Gastroesophageal sphincter (tissue), 4 donors: ENCODE results near the gene TRERF1. TPM values are rescaled to one million over a fixed set of nuclear protein-coding genes. Genes with fewer than 3 reads are reported as not detected.
"Not testable (repeated sequence)": the region's sequence is repeated elsewhere in the genome, so short reads cannot be mapped to it uniquely, and the experiment has no call there.

Experiments
- ATAC-seq: fragments of 150-250 bp; one replicate; pipeline ENCODE4 v1.9.1; 2016; ENCODE audit warnings: mild to moderate bottlenecking, moderate library complexity
- H3K27ac ChIP-seq, 4 donors: fragments of 200-600 bp; sonication (generic) in 3 of 4; 1 replicate in 3 of 4; 2 replicates in 1 of 4; pipeline ENCODE4 v1.5.1; 2016 to 2019
- H3K27me3 ChIP-seq: fragments of 200-600 bp; sonication (generic); one replicate; pipeline ENCODE4 v1.5.1; 2019
- H3K36me3 ChIP-seq, 2 donors: fragments of 200-600 bp; sonication (generic); one replicate each; pipeline ENCODE4 v1.5.1; 2019; ENCODE audit warnings: control low read depth in 1 of 2
- H3K4me1 ChIP-seq, 3 donors: fragments of 200-600 bp; sonication (generic); 1 replicate in 2 of 3; 2 replicates in 1 of 3; pipeline ENCODE4 v1.5.1; 2016 to 2019; ENCODE audit warnings: control low read depth in 2 of 3
- H3K4me3 ChIP-seq, 2 donors: fragments of 200-600 bp; sonication (generic); one replicate each; pipeline ENCODE4 v1.5.1; 2019; ENCODE audit warnings: mild to moderate bottlenecking in 1 of 2, moderate library complexity in 1 of 2
- H3K9me3 ChIP-seq, 3 donors: fragments of 200-600 bp; sonication (generic); one replicate each; pipeline ENCODE4 v1.5.1; 2017 to 2019; ENCODE audit warnings: control low read depth in 2 of 3
- CTCF ChIP-seq, 4 experiments: fragments of 200-600 bp in 2 of 4; fragments of 450-650 bp in 2 of 4; sonication (generic) in 1 of 4; IDR thresholded peaks; one replicate each; pipeline ENCODE4 v1.5.1; 2017 to 2019; ENCODE audit warnings: antibody characterized with exemption in 4 of 4, mild to moderate bottlenecking in 2 of 4, moderate library complexity in 2 of 4
- EP300 ChIP-seq: sonication (generic); formaldehyde crosslinking; IDR thresholded peaks from one replicate; pipeline ENCODE4 v1.6.1; 2017; ENCODE audit warnings: antibody characterized with exemption, mild to moderate bottlenecking
- POLR2A ChIP-seq, 2 donors: fragments of 450-650 bp; IDR thresholded peaks; one replicate each; pipeline ENCODE4 v1.6.1; 2017; ENCODE audit warnings: antibody characterized with exemption in 2 of 2, mild to moderate bottlenecking in 2 of 2, moderate library complexity in 1 of 2
- POLR2AphosphoS5 ChIP-seq: sonication (generic); formaldehyde crosslinking; IDR thresholded peaks from one replicate; pipeline ENCODE4 v1.6.1; 2017; ENCODE audit warnings: antibody characterized with exemption
- WGBS, 2 donors: methylation state at CpG; one replicate each; pipeline ENCODE4 v1.1.5; 2018; ENCODE audit warnings: low coverage in 1 of 2; 5-methylcytosine and 5-hydroxymethylcytosine counted together
- total RNA-seq, 4 donors: library from RNA; depleted of rRNA; stranded (reverse); fragments of >200 nt; gene quantifications; one replicate each; pipeline ENCODE4 v1.1.0, GENCODE V29; 2016

TRERF1 gene
- total RNA-seq, 4 donors from 2014 or later = 3.2 to 7.4 (median 5.4) TPM

GRCh38 chr6:42197555-42198362, 254.0 kb downstream of the TRERF1 start:
- Histone ChIP-seq H3K27me3 (no peaks in the 10 kb centered on the region), H3K4me3 (no peak overlapping the region), H3K4me1 (peaks cover 0 to 20% (median 4%) of the 10 kb centered on the region in 3 donors), H3K36me3 (peaks cover 0 to 11% of the 10 kb centered on the region in 2 donors), H3K9me3 (no peaks in the 10 kb centered on the region), H3K27ac (no peak overlapping the region)
- WGBS, 2 donors = 62 to 64% methylated on average over 12 to 13 of the region's 13 CpGs
- TF ChIP-seq POLR2AphosphoS5 (no peak), EP300 (no peak), CTCF (IDR thresholded peaks at IDR 0.05) (no peak), POLR2A (IDR thresholded peaks at IDR 0.05) (no peak)
- ATAC-seq = no peak

- 75 to 80% methylated on average over 1 to 4 of the region's 4 CpGs for WGBS, 2 donors
- Histone ChIP-seq H3K27me3 (no peaks in the 10 kb centered on the region), H3K27ac (no peak overlapping the region), H3K9me3 (no peaks in the 10 kb centered on the region), H3K36me3 (no peaks in the 10 kb centered on the region), H3K4me1 (peaks cover 0 to 9% (median 3%) of the 10 kb centered on the region in 3 donors), H3K4me3 (no peak overlapping the region)
- ATAC-seq = no peak
- TF ChIP-seq CTCF (IDR thresholded peaks at IDR 0.05) (no peak), EP300 (no peak), POLR2A (IDR thresholded peaks at IDR 0.05) (no peak), POLR2AphosphoS5 (no peak)
These were observed 256.3 kb downstream of the TRERF1 start for GRCh38 chr6:42195415-42195814.

- no peaks in the 10 kb centered on the region for H3K4me1 ChIP-seq
- TF ChIP-seq EP300 = no peak
- no peak for TF ChIP-seq CTCF (IDR thresholded peaks at IDR 0.05)
- no peak for TF ChIP-seq POLR2AphosphoS5
- TF ChIP-seq POLR2A (IDR thresholded peaks at IDR 0.05) = no peak
- H3K4me3 ChIP-seq = no peak overlapping the region
- H3K27me3 ChIP-seq = no peaks in the 10 kb centered on the region
- ATAC-seq = no peak
- no peaks in the 10 kb centered on the region for H3K9me3 ChIP-seq
- peaks cover 0 to 4% of the 10 kb centered on the region in 2 donors for H3K36me3 ChIP-seq
- H3K27ac ChIP-seq = no peak overlapping the region
- 88 to 93% methylated on average over 2 to 5 of the region's 5 CpGs for WGBS, 2 donors
These were observed 257.7 kb downstream of the TRERF1 start for GRCh38 chr6:42194056-42194455.

GRCh38 chr6:42193491-42193894, 258.2 kb downstream of the TRERF1 start:
- Histone ChIP-seq H3K36me3 (peaks cover 0 to 4% of the 10 kb centered on the region in 2 donors), H3K27me3 (no peaks in the 10 kb centered on the region), H3K9me3 (no peaks in the 10 kb centered on the region), H3K4me1 (no peaks in the 10 kb centered on the region), H3K27ac (no peak overlapping the region), H3K4me3 (no peak overlapping the region)
- WGBS, 2 donors = 39 to 57% methylated on average over 3 to 5 of the region's 8 CpGs
- ATAC-seq = no peak
- TF ChIP-seq EP300 (no peak), POLR2A (IDR thresholded peaks at IDR 0.05) (no peak), CTCF (IDR thresholded peaks at IDR 0.05) (no peak), POLR2AphosphoS5 (no peak)

GRCh38 chr6:42192385-42192784, 259.3 kb downstream of the TRERF1 start:
- 96 to 100% methylated on average over 1 to 5 of the region's 5 CpGs for WGBS, 2 donors
- not testable (repeated sequence) for H3K27ac ChIP-seq, H3K4me3 ChIP-seq, H3K27me3 ChIP-seq, H3K4me1 ChIP-seq, ATAC-seq, H3K36me3 ChIP-seq, H3K9me3 ChIP-seq
